Kidney (tissue), 14 donors: ENCODE data around the gene MLX. TPM values are rescaled to one million over a fixed set of nuclear protein-coding genes. Genes with fewer than 3 reads are reported as not detected.
A peak's percentile ranks its signal among the peaks of the same experiment; 100 is the strongest.

Experiments used
- DNase-seq, 5 donors: peaks; one replicate each; pipeline ENCODE4 v3.0.0-alpha.2; 2013 to 2020
- FAIRE-seq: peaks from 2 replicates; lab custom pipeline; 2012; peaks lifted over from hg19 to GRCh38; lab: Jason Lieb, UNC
- H3K27ac ChIP-seq, 2 donors: one replicate each; pipeline ENCODE4 v1.7.0; 2013; ENCODE audit warnings: low read depth in 2 of 2, low read length in 2 of 2, inconsistent platforms in 1 of 2
- H3K27me3 ChIP-seq: one replicate; pipeline ENCODE4 v1.7.1; 2013; ENCODE audit warnings: low read length, inconsistent platforms; ENCODE audit not compliant: control insufficient read depth, insufficient read depth
- H3K36me3 ChIP-seq, 3 donors: one replicate each; pipeline versions ENCODE4 v1.7.0 to v1.7.1; 2013; ENCODE audit warnings: low read length in 3 of 3, control low read depth in 1 of 3, inconsistent platforms in 1 of 3; ENCODE audit not compliant: insufficient read depth in 3 of 3, control insufficient read depth in 2 of 3
- H3K4me1 ChIP-seq, 3 donors: one replicate each; pipeline versions ENCODE4 v1.7.0 to v1.7.1; 2013; ENCODE audit warnings: low read length in 3 of 3, inconsistent platforms in 1 of 3, low read depth in 1 of 3; ENCODE audit not compliant: control insufficient read depth in 2 of 3, insufficient read depth in 2 of 3
- H3K4me3 ChIP-seq, 3 donors: one replicate each; pipeline versions ENCODE4 v1.7.0 to v1.8.1; 2013; ENCODE audit warnings: low read length in 3 of 3, control low read depth in 1 of 3, inconsistent platforms in 1 of 3
- H3K9ac ChIP-seq, 3 donors: one replicate each; pipeline versions ENCODE4 v1.7.0 to v1.7.1; 2013; ENCODE audit warnings: low read length in 3 of 3, control low read depth in 1 of 3, inconsistent platforms in 1 of 3
- H3K9me3 ChIP-seq, 3 donors: one replicate each; pipeline versions ENCODE4 v1.7.0 to v1.7.1; 2013; ENCODE audit warnings: low read length in 3 of 3, control low read depth in 1 of 3, inconsistent platforms in 1 of 3; ENCODE audit not compliant: control insufficient read depth in 2 of 3, insufficient read depth in 1 of 3
- CTCF ChIP-seq: IDR thresholded peaks from 3 replicates; pipeline ENCODE4 v1.5.1; 2012; ENCODE audit warnings: mild to moderate bottlenecking, moderate library complexity, borderline replicate concordance; ENCODE audit not compliant: insufficient read depth; ENCODE audit errors: extremely low read depth
- intact Hi-C: fragments of 100-400 bp; cut with DNase I; formaldehyde crosslinking; loops from one replicate; pipeline ENCODE4 v1.11.1; 2022
- polyA plus RNA-seq: library from polyadenylated mRNA; stranded (reverse); fragments of 350-450 nt; fragmentation: Illumina TruSeq; extraction: RNeasy Lipid Tissue Mini Kit (QIAGEN cat#74804); gene quantifications from one replicate; pipeline ENCODE4 v1.2.3, GENCODE V29; 2014; ENCODE audit warnings: low read depth, low replicate concordance; ENCODE audit not compliant: insufficient read depth
- total RNA-seq: library from RNA; stranded (reverse); fragmentation: NEBNext Ultra II Directional; extraction: Animal tissue kit (Norgen Biotek cat#: 25700); gene quantifications from one replicate; pipeline ENCODE4 v1.2.1, GENCODE V29; 2021
- donor health status: control.
- donor health status: control.
- donor health status: control.
- donor health status: control.
- donor health status: control.
- donor health status: DM: yes; HTN: yes; CAD: no.
- donor health status: Normal renal cell carcinoma (clear cell type).

The MLX gene
- total and polyA plus RNA-seq, 2 donors from 2014 or later = 38.7 to 41.0 TPM

GRCh38 chr17:42561897-42562387 lies 5.0 kb upstream of the MLX start, which contains the start of gene COASY:
Gene COASY, plus strand, starts transcription at chr17:42562148. Its CDS starts 475 bp downstream, at chr17:42562623.
- H3K27me3 ChIP-seq = no peaks in the 10 kb centered on the region
- H3K27ac ChIP-seq = peak within 1 kb of the TSS; percentile 82 to 84
- FAIRE-seq = no peak
- no peak for TF ChIP-seq CTCF
- H3K9ac ChIP-seq = peak within 1 kb of the TSS; percentile 87 to 96 (median 91)
- no peaks in the 10 kb centered on the region for H3K9me3 ChIP-seq
- peaks cover 0 to 40% (median 17%) of the 10 kb centered on the region in 3 donors for H3K4me1 ChIP-seq
- peak within 1 kb of the TSS; percentile 90 to 94 (median 94) for H3K4me3 ChIP-seq
- H3K36me3 ChIP-seq = peaks cover 6 to 16% (median 12%) of the 10 kb centered on the region in 3 donors
- intact Hi-C loops = no loop called here
- peak; percentile 97 to 99 (median 98) for DNase-seq

GRCh38 chr17:42562388-42563142 lies 4.3 kb upstream of the MLX start:
- no peak for FAIRE-seq
- Histone ChIP-seq H3K9ac (peak overlapping the region; percentile 87 to 96 (median 91)), H3K27ac (peak overlapping the region; percentile 81 to 82), H3K27me3 (no peaks in the 10 kb centered on the region), H3K9me3 (no peaks in the 10 kb centered on the region), H3K36me3 (peaks cover 6 to 16% (median 12%) of the 10 kb centered on the region in 3 donors), H3K4me3 (peak overlapping the region; percentile 90 to 94 (median 94)), H3K4me1 (peaks cover 0 to 40% (median 17%) of the 10 kb centered on the region in 3 donors)
- TF ChIP-seq CTCF = no peak
- intact Hi-C loops = no loop called here
- DNase-seq = peak in 1 of 5 donors; percentile 80

- Histone ChIP-seq H3K27ac (peak overlapping the region; percentile 81 to 82), H3K4me1 (peaks cover 0 to 43% (median 17%) of the 10 kb centered on the region in 3 donors), H3K4me3 (peak overlapping the region; percentile 90 to 94 (median 94)), H3K36me3 (peaks cover 6 to 16% (median 12%) of the 10 kb centered on the region in 3 donors), H3K9ac (peak overlapping the region in 2 of 3 donors; percentile 91 to 96), H3K27me3 (no peaks in the 10 kb centered on the region), H3K9me3 (no peaks in the 10 kb centered on the region)
- DNase-seq (peak in 1 of 5 donors; percentile 51), FAIRE-seq (no peak)
- intact Hi-C loops = no loop called here
- TF ChIP-seq CTCF = no peak
Measured at GRCh38 chr17:42563143-42563509, 3.8 kb upstream of the MLX start.
